T-helper 1 cell (primary cell): Measurements from ENCODE around the gene PRKN.
"Not testable (repeated sequence)": the region's sequence is repeated elsewhere in the genome, so short reads cannot be mapped to it uniquely, and the experiment has no call there.

Source experiments
- DNase-seq, 5 donors: peaks; one replicate each; pipeline ENCODE4 v3.0.0-alpha.2; 2012 to 2020

Gene PRKN

DNA sequence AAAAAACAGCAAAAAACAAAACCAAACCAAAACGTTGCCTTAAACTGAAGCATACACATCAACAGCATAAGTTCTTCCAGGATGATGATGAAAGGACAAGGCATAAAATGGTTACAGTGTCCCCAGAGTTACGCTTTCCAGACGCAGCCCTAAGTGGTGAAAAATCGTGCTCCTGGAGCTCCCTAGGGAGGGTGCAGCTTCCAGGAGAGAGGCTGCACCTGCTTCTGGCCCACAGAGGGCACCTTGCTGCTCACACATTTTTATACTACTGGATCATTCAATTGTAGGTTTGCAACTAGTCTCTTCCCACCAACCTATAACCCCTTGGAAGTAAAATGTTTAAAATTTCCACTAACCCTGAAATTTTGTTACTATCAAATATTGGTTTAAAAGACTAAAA lies 115.0 kb downstream of the PRKN start:
- no peak for DNase-seq

DNA sequence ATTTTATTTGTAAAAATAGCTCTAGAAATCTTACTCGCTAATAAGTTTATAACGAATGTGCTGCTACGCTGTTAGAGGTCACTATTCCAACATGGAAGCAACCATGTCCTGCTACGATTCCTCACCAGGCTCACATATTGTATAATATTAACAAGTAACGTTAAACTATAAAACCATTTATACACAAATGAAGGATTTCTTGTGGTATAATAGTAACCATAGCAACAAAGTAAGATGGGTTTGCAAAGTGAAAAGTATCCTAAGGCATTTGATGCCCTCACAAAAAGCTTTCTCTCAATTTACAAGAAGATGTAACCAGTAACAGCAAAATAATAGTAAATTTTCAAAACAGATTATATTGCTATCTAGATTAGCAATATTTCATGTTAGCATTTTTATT lies 117.2 kb downstream of the PRKN start:
- DNase-seq = no peak

DNA sequence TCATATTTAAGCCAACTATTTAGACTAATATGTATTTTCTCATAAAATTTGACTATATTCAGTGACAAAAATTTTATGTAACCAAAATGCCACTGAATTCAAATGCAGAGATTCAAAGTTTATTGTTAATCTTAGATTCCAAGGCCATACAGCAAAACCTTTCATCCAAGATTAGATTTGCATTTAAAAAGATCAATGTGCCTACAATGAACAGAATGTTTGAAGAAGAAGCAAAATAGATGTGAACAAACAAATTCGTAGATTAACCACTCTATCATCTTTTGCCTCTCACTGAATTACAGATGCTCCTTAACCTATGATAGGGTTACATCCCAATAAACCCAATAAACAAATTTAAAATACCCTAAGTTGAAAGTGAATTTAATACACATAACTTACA lies 121.7 kb downstream of the PRKN start:
- DNase-seq = no peak

DNA sequence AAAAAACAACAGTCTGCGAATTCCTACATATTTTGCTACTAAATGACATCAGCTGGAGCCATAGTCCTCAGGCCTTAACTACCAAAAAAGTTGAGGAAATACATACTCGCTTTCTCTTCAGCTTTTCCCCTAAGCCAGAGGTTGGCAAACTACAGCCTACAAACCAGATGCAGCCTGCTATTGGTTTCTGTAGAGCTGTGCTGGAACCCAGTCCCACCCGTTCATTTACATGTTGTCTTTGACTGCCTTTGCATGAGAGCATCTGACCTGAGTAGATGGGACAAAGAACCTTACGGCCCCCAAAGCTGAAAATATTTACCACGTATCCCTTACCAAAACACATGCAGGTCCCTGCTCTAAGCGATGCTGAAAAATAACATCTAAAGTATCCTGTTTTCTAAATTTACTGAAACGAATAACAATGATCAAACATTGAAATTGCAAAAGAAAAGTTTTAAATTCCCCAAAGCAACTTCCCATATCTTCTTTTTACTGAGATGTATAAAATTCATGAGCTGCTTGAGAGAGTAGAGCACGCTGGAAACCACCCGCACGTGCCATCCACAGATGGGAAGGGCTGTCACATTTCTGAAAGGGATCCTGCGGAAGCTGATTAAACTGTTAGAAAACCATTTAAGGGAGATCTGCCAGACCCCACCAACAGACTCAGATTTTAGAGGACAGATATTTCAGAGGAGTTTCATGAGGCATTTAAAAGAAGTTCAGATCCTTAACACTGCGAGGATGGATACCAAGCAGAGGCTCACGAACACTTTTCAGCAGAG lies 124.1 kb downstream of the PRKN start:
- no peak for DNase-seq

DNA sequence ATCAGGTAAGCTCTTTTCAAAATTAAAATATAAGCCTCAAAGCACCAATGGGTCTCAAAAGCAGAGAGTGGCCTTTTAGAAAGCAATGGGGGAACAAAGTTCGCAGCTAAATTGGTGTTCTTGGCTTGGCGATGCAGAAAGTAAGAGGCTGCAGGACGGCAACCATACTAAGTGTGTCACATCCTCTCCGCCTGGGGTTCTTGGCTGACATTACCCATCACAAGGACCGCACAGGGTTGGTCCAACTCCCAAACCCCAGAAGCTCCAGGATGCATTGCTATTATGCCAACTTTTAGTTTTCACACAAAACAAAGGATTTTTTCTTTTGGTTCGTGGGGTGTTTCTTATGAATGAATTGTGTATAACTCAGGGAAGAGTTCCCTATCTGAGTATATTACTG lies 124.8 kb downstream of the PRKN start:
- DNase-seq = no peak

DNA sequence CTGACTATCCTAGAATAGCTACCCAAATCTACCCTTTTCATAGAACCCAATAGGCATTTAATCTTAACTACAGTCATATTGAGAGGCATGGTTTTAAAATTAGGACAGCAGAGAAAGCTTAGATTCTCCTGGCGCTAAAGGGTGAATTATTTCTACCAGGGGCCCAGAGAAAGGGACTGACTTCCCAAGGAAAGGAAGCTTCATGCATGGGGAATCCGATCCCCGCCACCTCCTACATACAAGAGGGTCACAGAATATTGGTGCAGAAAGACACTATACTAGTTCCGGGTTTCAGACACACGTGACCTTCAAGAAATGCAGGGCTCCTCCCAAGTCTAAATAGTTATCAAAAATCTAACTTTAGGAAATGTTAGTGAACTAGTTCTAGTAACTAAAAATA lies 130.9 kb downstream of the PRKN start:
- DNase-seq = no peak

DNA sequence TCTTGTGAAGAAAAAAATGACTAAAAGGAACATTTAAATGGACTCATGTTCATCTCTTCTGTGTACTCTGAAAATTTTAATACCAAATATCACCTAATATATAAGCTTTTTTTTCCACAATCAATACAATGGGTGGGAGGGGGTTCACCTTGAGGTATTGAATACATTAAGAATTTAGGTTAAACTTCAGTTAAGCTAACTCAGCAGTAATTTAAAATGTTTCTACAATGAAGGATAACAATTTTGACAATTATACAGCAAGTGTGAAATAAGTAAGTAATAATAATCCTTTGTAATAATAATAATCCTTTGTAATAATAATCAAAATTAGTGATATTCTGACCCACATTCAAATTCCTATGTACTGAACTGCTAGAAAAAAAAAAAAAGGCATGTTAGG lies 136.0 kb downstream of the PRKN start:
- DNase-seq = no peak

DNA sequence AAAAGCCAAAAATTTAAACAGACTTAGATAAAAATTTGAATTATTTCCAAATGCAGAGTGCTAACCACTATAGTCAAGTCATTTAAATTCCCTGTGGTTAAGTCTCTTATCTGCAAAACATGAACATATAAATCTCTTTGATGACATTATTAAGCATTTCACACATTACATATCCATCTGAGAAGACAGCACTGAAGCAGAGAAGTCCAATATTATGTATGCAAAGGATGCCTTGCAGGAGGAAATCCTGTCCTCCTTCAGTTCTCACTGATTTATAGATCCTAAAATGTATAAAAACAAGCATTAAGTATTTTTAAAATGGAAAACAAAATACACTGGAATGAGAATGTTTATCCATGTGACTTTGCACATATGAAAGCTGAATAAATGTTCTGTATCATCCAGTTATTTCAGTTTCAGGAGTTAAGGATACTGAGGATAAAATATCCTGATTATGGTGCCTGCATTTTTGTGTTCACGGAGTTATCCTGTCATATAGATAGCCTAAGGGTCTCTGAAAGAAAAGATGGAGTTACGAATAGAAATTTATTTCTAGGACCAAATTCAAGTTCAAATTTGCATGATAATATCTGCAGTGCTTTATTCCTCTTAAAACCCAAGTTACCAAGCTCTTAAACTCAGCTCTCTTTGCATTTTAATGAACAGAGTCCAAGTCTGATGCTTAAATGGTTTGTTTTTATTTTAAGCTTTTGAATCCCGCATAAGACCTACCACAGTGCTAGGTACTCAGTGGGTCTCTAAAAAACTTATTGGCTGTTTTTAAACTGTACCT lies 145.4 kb downstream of the PRKN start:
- DNase-seq = no peak

DNA sequence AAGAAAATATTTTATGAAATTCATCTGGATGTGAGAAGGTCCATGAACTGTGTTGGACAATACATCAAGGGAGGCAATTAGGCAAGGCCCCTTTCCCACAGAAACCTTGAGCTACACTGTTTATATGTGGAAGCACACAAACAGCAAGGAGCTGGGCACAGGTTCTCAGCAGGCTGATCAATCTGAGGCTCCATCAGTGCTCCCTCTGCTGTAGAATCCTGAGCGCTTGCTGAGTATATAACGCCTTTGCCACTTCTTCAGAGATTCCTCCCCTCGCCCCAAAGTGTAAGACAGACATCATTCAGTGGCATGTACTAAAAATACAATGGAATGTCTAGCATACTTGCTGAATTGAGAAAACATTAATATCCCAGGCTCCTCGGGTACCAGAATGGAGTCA lies 146.9 kb downstream of the PRKN start:
- no peak for DNase-seq

DNA sequence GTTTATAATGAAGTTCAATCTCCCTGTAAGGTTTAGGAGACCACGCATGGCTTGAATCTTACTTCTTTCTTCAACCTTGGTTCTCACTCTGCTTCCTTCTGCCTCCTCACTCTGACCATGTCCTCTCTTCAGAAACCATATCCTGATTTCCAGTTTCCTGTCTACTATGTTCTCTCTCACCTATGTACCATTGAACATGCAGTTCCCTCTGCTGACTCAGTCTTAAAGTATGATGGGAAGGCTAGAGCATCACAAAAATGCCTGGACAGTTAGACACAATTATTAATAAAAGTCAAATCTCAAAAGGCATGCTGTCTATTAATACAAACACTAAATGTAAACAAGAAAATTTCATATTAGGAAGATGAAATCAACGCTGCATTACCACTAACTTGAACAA lies 151.6 kb downstream of the PRKN start:
- DNase-seq = no peak

DNA sequence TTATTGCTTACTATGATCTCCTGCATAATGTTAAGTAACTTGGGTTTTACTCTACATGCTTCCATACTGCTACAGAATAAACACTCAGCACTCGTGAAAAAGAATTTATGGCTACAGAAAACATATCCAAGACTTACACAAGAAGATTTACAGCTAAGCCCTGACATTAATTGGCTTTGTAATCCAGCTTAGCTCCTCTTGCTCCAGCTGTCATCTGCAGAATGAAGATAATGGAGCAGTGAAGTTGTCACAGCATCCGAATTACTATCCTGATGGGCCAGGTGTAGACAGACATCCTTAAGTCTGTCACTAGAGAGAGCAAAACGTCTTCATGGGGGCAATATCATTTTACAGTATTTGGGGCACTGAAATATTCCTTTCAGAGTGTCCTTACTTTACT lies 155.3 kb downstream of the PRKN start:
- DNase-seq = no peak

DNA sequence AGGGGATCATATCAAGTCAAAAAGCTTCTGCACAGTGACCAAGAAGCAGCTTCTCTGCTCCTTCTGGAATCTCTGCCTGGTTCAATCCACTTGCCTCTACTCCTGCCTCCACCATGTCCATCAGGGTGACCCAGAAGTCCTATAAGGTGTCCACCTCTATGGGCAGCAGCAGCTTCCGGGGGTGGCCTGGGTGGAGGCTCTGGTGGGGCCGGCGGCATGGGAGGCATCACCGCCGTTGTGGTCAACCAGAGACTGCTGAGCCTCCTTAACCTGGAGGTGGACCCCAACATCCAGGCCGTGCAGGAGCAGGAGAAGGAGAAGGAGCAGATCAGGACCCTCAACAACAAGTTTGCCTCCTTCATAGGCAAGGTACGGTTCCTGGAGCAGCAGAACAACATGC lies 159.3 kb downstream of the PRKN start:
- no peak for DNase-seq

DNA sequence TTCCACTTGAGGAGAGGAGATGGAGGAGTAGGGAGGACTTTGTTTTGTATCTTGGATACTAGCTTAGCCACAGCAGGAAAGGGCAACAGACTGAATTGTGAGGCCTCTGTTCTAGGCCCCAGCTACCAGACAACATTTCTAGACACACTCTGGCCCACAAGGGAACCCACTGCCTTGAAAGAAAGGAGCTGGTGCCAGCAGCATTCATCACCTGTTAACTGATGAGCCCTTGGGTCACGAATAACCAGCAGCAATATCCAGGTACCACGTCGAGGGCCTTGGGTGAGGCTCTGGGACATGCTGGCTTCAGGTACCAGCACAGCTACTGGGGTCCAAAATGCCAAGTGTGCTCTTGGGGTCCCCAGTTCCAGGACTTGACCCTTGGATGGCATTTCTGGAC lies 165.5 kb downstream of the PRKN start:
- DNase-seq = no peak

DNA sequence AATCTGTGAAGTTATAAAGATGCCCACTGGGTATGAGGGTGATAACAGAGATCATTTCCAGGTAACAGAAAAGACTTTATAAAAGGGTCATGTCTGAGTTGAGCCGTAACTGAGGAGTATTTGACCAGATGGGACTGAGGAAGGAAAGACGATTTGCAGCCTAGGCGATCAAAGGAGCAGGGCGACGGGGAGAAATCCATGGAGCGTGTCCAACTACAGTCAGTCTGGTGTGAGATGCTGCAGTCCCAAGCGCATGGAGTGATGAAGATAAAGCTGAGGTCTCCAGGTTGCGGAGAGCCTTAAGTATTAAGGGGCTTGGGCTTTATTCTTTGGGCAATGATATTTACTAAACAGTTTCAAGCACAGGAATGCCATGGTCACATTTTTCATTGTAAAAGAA lies 166.7 kb downstream of the PRKN start:
- DNase-seq = no peak

DNA sequence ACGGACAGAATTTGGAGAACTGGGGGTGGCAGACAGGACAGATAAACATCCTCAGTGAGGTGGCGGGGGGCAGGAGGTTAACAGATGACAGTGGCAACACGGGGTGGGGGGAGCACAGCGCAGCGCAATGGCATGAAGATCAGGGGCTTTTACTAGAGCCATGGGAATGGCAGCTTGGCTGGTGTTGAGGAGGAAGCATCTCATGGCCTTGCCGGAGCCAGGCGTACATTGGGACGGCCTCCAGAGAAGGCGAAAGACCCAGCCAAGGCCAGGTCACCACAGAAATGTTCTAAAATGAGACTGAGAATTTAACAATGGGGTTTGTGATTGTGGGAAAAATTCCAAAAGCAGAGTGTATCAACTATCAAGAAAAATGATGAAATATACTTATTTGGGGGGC lies 173.0 kb downstream of the PRKN start:
- DNase-seq = no peak

DNA sequence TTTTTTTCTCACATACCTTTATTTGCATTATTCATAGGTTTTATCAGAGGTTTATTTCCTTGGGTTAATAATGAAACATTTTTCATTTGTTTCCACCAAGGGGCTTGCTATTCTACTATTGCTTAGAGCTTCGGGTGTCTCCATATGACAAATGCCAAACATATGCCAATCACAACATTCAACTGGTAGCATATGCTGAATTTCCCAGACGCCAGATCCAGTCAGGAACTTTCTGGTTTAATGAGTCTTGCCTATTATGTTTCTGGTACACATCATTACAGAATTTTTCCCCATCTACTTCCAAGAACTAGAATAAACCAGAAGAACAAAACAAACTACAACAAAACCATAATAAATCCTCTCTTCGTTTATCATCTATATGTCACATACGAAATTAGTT lies 180.7 kb downstream of the PRKN start:
- no peak for DNase-seq

DNA sequence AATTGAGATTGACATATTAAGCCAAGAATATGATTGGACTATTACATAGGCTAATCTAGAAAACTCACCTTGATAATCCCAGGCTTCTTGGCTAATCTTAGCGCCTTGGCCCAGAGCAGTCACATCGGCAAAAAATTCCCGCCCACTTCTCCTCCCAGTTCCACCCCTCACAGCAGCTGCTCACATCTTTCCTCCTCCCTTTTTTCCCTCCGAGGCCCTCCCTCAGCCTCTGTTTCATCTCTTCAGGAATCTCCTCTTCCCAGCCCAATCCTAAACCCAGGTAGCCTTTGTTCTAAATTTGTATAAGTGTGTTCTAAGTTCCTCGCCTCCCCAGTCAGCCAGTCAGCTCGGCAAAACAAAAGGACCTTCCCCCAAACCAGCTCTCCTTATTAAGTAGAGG lies 184.3 kb downstream of the PRKN start:
- no peak for DNase-seq

DNA sequence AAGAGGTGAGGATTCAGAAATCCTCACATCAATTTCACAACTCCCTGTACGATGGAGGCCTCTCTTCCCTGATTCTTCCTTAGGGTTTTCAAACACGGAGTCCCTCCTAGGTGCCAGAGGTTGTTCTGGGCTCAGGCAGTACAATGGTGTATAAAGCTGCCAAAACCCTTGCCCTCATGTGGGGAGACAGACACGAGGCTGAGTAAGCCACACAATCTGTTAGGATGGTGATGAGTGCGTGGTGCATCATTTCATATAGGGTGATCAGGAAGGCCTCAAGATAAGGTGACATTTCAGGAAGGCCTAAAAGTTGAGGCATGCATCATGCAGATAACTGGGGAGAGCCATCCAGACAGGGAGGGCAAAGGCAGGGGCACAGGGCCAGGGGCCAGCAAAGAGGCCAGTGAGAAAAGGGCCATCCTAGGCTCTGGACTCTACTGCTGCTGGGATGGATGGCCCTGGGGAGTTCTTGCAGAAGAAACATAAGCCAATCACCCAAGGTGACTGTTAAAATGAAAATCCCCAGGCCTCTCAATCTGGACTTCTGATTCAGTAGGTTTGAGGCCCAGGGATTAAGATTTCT lies 186.5 kb downstream of the PRKN start:
- no peak for DNase-seq

DNA sequence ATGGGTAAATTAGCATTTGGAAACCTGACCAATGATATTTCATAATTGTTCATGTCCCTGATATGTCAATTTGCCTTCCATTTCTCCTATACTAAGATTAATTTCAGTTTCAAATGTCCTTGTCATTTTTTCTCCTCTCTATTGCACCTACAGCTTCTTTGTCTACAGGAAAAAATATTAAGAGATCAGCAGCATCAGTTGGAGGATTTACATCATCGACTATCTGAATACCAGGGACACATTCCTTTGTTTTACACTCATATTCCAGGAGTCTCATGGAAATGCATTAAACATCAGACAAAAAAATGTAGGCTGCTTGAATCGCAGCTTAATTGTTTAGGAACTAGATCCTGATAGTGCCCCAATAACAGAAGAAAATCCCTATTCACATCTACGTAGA lies 188.2 kb downstream of the PRKN start:
- no peak for DNase-seq

DNA sequence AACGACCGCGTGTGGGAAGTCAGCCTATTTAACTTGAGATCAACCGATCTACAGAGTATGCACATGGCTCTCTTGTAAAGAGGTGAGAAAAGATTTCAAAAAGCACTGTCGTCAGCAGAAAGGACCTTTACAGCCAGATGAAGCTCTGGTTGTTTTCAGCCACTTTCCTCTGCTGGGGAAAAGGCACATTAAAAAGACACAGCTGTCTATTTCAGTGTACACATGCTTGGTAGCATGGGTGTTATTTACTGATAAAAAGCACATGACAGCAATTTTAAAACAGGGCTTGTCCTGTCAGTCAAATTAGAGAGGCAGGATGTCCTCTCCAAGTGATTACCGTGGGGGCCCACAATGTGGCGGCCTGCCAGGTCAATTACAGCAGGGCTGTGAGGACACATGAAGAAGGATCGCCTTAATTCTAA lies 188.9 kb downstream of the PRKN start:
- no peak for DNase-seq

DNA sequence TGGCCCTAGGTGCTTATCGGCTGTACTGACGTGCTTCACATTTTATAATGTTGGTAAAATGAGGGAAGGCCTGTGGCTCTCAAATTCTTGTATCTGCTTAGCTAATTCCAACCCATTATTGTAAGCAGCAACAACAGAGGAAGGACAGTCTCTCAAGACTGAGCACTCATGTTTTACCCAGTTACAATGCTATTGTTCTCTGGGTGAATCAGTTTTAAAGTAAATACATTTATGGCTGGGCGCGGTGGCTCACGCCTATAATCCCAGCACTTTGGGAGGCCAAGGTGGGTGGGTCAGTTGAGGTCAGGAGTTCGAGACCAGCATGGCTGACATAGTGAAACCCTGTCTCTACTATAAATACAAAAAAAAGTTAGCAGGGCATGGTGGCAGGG lies 194.6 kb downstream of the PRKN start:
- DNase-seq = no peak

DNA sequence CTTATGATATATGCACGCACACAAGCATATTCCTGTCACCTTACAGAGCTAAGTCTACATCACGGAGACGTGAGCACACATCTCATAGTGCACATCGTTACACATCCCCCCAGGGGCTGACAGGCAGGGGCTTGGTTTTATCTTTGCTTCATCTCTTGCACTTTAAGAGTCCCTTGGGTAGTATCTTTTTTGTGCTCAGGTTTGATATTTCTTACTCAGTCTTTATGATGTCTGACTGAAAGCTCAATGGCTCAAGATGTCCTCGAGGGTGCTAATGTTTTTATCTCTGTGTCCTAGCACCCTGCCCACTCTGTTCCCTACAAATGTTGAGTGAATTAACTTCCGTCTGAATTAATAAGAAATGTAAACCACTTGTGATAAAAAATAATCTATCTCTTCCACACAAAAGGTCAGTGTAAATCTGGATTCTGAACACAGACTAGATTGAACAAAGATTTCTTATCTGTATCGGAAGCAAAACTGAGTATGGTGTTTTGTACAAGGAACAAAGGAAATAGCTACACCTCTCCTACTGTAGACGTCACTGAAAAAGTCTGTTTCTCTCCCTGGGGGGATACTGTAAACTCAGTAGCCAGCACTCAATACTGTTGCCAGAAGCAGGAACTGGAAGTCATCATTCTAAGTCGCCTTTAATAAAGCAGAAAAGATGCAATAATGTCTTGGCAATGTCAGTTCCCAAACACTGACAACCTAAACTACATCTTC lies 195.1 kb downstream of the PRKN start:
- DNase-seq = no peak

DNA sequence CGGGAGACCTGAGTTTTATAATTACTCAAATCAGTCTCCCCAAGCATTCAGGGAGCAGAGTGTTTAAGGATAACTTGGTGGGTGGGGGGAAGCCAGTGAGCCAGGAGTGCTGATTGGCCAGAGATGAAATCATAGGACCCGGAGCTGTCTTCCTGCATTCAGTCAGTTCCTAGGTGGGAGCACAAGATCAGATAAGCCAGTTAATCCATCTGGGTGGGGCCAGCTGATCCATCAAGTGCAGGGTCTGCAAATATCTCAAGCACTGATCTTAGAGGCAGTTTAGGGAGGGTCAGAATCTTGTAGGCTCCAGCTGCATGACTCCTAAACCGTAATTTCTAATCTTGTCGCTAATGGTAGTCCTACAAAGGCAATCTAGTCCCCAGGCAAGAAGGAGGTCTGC lies 196.2 kb downstream of the PRKN start:
- DNase-seq = not testable (repeated sequence)
